Right lung (tissue), 5 donors: ENCODE measurements around the gene SLC2A2. TPM values are rescaled to one million over a fixed set of nuclear protein-coding genes. Genes with fewer than 3 reads are reported as not detected.

ENCODE experiments used
- DNase-seq, 2 donors: peaks; one replicate each; pipeline ENCODE4 v3.0.0-alpha.2; 2013
- polyA plus RNA-seq, 5 donors: library from polyadenylated mRNA; unstranded; fragments of 120-200 nt; gene quantifications; one replicate each; pipeline versions ENCODE4 v1.2.1 to v1.2.3, GENCODE V29; 2013; ENCODE audit warnings: inconsistent platforms in 1 of 5, low replicate concordance in 1 of 5; ENCODE audit not compliant: insufficient read length in 5 of 5, insufficient read depth in 1 of 5

SLC2A2 gene
- polyA plus RNA-seq, 5 donors = 2.2 TPM; not detected in 4

GRCh38 chr3:171038342-171038741 is 11.8 kb upstream of the SLC2A2 start:
- DNase-seq = no peak

- no peak for DNase-seq
These were observed 2.3 kb upstream of the SLC2A2 start for GRCh38 chr3:171028779-171029232.

- DNase-seq = peak in 1 of 2 donors; percentile 35
These were observed 1.7 kb upstream of the SLC2A2 start for GRCh38 chr3:171028025-171028778.

- no peak for DNase-seq
These were observed 3.0 kb downstream of the SLC2A2 start for GRCh38 chr3:171023566-171023965.

DNA sequence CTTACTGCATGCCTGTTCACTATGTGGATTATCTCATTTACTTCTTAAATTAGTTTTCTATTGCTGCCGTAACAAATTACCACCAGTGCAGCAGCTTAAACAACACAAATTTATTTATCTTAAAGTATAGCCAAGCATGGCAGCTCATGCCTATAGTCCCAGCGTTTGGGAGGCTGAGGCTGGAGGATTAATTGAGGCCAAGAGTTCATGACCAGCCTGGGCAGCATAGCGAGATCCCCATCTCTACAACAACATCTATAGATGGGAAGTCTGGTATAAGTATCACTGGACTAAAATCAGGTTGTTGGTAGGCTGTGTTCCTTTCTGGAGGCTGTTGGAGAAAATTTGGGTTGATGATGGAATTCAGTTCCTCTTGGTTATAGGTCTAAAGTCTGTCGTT is 5.1 kb downstream of the SLC2A2 start:
- DNase-seq = no peak

DNA sequence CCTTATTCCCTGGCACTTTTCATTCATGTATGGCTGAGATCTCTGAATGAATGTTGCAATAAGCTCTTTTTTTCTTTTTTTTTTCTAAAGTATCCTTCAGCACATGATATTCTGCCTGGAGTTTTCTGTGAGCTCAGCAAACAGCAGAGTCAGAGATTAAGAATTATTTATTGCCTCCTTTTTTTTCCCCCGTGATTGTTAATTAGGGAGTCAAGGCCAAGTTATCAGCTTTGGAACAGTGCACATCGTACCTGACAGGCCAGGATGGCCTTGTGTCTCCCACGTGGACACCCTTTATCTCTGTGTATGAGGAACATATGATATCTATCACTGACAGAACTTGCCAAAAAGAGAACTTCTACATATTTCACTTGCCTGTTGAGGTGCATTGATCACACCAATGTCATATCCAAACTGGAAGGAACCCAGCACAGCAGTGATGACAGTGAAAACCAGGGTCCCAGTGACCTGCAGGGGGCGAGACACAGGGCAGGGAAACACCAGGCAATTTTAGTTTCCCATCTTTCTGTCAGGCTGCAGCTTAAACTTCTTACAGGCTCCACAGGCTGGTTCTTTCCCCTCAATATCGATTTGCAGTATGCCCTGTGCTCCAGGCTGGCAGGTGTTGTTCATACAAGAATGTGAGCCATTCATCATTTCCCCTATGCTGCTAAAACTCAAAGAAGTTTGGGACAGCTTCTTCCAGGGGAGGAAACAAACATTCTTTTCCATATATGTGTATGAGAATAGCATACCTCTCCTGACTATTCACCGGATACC is 8.2 kb downstream of the SLC2A2 start:
- no peak for DNase-seq

DNA sequence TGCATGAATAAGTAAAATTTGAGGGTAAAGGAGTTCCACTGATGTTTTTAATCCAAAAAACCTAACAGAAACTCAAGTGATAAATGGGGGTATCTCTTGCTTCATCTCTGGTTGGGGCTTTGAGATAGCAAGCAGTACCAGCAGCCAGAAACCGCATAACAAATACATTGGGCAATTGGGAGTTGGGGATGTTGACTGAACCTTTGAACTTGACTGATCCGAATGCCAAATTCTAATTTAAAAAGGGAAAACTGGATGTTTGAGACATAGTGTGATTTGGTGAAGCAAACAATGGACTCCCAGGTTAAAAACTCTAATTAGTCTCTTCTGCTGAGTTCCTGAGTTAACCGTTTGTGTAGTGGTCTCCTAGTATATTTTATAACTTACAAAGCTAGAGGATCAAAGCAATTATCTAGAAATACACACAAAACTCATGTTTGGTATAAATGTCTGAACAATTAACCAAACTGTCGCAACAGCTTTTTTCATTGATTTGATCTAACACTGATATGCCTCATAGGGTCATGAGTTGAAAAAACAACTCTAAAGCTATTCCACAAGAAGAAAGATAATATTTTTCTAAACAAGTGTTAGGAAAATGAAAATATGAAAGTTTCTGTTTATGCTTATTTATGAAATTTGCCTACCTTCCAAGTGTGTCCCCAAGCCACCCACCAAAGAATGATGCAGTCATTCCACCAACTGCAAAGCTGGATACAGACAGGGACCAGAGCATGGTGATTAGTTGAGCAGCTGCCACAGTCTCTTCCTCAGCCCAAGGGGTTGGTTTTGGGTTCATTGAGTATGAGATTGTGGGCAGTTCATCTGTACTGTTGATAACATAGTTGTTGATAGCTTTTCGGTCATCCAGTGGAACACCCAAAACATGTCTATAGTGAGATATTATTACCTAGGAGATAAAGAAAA is 12.4 kb downstream of the SLC2A2 start:
- DNase-seq = no peak

DNA sequence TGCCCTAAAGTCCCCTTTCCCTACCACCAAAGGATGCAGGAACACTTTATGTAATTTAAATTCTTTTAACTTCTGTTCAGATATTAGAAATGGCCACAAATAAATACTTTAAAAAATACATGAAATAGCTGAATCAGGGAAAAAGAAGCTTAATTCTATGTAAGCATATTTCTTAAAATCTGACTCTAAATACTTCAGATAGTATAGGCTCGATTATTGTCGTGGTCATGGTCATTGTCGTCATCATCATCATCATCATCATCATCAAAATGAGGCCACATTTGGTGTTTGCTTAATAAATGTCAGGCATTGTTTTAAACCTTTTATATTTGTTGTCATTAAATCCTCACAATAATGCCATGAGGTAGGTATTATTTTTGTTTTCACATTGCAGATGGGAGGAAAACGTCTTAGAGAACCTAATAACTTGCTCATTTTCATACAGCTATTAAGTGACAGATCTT is 14.6 kb downstream of the SLC2A2 start:
- DNase-seq = no peak

DNA sequence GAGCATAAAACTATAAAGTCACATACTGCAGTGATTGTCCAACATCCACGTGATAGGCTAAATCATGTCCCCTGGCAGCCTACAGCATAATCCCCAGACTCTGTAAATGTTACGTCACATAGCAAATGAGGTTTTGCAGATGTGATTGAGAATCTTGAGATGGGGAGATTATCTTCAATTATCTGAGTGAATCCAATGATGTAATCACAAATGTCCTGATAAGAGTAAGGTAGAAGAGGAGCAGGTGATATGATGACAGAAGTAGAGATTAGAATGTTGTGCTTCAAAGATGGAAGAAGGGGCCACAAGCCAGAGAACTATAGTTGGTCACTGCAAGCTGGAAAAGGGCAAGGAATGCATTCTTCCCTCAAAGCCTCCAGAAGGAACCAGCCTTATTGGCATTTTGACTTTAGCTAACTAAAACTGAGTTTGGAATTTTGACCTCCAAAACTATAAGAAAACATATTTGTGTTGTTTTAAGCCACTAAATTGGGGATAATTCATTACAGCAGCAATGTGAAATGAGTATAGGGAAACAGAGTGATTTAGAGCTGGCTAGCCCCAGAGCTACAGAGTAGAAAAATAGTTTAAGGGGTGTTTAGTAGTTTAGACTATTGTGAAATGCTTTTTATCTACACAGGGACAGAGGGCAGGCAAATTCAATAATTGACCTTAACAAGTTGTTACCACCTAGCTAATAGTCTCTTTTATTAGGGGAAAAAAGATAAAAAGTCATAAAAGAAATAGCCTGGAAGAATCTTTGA is 15.2 kb downstream of the SLC2A2 start:
- no peak for DNase-seq

DNA sequence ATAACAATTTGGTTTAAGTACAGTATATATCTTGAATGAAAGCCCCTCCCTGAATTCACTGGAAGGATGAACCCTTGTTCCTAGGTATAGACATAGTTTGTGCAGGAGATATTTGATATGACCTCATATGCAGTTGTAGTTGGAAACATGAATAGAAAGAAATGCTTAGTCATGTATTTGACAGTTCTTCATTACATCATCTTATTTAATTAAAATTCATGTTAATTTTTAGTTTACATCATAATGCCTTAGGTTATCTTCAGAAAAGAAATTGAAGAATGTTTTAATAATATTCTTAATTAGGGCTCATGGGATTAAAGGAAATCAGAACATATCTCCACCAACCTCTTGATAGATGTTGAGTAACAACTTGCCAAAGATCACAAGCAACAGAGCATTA is 19.2 kb downstream of the SLC2A2 start:
- DNase-seq = no peak

DNA sequence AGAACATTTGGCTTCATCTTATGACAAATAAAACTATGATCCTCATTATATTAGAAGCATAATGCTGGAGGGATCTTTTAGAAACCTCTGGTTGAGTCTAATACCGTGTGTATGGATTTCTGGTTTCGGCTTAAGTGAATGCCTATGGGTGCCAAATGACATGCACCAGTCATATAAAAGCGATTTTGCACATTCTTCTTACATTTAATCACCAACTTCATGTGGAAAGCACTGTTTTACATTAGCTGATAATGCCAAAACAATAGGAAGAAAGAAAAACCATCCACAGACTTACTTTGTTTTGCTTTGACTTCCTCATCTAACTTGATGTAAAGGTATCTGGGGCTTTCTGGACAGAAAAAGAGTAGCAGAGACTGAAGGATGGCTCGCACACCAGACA is 20.9 kb downstream of the SLC2A2 start:
- DNase-seq = no peak

GRCh38 chr3:171001957-171002694 is 24.4 kb downstream of the SLC2A2 start:
- DNase-seq = no peak

DNA sequence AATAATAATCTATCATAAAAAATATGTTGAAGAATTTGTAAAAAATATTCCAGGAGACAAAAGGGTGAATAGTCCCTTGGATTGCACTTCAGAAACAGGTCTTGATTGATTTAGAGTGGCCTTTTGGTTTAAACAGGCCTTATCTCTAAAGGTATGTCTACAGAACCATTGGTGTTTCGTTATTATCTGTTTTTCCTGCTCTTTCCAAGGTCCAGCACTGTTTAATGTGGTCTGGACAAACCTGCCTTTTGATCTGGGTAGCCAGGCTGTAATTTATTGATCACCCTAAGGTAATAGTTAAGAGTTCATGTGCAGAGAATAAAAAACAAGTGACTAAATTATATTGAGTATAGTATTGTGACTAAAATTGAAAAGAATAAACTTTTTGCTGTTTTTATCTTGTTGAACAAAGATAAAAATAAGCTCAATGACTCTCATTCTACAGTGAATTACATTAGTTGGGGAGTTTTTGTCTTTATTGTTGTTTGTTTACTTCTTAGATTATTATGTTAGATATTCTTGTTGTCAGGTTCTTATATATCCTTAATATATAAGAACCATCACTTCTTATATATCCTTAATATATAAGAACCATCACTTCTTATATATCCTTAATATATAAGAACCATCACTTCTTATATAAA is 25.1 kb downstream of the SLC2A2 start:
- DNase-seq = no peak

- DNase-seq = no peak
These were observed 26.2 kb downstream of the SLC2A2 start for GRCh38 chr3:171000281-171000680.

GRCh38 chr3:170999737-171000242 is 26.7 kb downstream of the SLC2A2 start:
- DNase-seq = no peak

DNA sequence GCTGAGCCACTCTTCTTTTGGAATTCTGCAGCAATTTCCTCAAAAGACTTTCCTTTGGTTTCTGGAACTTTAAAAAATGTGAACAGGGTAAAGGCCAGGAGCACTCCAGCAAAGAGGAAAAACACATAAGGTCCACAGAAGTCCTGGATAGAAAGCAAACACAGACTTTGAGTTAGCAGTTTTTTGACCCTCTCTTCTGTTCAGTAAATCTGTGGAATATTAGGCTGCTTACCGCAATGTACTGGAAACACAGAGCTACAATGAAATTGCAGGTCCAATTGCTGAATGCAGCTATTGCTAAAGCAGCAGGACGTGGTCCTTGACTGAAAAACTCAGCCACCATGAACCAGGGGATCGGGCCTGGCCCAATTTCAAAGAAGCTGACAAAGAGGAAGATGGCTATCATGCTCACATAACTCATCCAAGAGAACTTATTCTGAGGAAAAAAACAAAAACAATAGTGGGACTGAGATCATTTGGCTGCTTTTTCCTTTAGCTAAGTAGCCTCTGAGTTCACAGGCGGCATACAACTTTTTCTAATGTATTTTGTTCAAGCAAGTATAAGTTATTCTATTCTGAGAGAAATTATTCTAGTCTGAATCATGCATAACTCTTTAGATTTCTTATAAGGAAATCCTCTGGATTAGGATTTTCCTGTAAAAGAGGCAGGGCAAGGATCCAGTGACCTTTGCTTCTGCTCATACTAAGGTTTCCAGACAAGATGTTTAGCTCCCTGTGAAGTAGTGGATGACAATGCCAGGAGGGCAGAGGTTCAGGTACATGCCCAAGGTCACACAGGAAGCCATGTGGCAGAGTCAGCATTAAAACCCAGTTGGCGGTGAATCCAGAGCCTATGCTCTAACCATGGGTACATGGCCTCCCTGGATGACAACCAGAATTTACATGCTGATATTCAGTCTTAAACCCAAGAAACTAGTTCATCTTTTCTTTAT is 28.3 kb downstream of the SLC2A2 start:
- no peak for DNase-seq

- no peak for DNase-seq
These were observed 33.7 kb downstream of the SLC2A2 start for GRCh38 chr3:170992854-170993253.

GRCh38 chr3:170991664-170992063 is 34.9 kb downstream of the SLC2A2 start:
- DNase-seq = no peak
